Measurements from ENCODE around the gene SLF2.

The SLF2 gene

DNA sequence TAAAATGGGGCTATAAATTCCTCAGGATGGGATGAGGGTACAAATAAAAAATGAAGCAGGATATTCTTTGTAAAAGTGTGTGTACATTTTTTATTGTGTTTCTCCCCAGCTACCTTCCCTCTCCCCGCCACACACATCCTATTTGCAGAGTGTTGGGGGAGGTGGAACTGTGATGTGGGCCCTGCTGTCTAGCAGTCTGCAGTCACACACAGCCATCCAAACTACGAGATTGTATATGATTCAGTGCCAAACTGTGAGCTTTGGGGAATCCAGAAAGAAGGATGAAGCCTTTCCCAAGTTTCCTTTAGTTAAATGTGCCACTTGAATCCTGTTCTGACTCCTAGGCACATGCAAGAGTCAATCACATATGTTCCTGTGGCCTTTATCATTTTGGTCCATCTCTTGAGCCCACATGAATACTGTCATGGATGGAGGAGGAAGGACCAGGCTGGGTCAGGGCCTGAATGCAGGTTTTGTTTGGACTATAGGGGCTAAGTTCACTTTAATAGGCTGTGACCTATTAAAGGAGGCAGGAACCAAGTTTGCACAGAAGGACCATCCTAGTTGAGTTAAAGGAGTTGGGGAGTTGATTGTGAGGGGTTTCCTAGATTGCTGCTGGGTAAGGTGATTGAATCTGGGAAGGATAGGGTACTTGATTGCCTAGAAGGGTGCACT, 55.4 kb downstream of the SLF2 start:
- Mint-ChIP-seq H3K27ac (peak overlapping the region in 2 of 3 experiments; percentile 19 to 48), H3K9me3 (no peaks in the 10 kb centered on the region), H3K36me3 (ENCODE audit: low read depth) (peaks cover 4% of the 10 kb centered on the region), H3K4me1 (peaks cover 25% of the 10 kb centered on the region), H3K4me3 (peak overlapping the region; percentile 77 to 86 (median 84)), H3K27me3 (ENCODE audit: low read depth) (no peaks in the 10 kb centered on the region)
- TF ChIP-seq, protein P1, sequence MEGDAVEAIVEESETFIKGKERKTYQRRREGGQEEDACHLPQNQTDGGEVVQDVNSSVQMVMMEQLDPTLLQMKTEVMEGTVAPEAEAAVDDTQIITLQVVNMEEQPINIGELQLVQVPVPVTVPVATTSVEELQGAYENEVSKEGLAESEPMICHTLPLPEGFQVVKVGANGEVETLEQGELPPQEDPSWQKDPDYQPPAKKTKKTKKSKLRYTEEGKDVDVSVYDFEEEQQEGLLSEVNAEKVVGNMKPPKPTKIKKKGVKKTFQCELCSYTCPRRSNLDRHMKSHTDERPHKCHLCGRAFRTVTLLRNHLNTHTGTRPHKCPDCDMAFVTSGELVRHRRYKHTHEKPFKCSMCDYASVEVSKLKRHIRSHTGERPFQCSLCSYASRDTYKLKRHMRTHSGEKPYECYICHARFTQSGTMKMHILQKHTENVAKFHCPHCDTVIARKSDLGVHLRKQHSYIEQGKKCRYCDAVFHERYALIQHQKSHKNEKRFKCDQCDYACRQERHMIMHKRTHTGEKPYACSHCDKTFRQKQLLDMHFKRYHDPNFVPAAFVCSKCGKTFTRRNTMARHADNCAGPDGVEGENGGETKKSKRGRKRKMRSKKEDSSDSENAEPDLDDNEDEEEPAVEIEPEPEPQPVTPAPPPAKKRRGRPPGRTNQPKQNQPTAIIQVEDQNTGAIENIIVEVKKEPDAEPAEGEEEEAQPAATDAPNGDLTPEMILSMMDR (IDR thresholded peaks at IDR 0.05; ENCODE audit: unreplicated experiment in 3 of 3) = no peak

DNA sequence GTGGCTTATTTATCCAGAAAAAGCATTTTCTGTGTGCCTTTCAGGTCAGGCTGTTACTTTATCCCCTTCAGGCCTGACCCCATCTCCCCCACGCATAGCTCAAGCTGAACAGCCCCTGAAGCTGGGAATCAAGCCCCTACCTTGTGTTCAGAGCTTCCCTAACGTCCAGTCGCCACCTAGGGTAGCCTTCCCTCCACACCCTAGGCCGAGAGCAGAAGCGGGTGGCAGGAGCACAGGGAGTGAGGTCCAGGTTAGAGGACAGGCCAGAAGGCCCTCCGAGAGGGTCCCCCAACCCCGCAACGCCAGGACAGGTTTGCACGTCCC, 56.1 kb downstream of the SLF2 start:
- Mint-ChIP-seq H3K27me3 (ENCODE audit: low read depth) (no peaks in the 10 kb centered on the region), H3K4me1 (peaks cover 25% of the 10 kb centered on the region), H3K9me3 (no peaks in the 10 kb centered on the region), H3K36me3 (ENCODE audit: low read depth) (peaks cover 8% of the 10 kb centered on the region), H3K4me3 (peak overlapping the region; percentile 77 to 86 (median 84)), H3K27ac (peak overlapping the region in 2 of 3 experiments; percentile 48 to 70)
- TF ChIP-seq, protein P1 (IDR thresholded peaks at IDR 0.05; ENCODE audit: unreplicated experiment in 3 of 3) = no peak

DNA sequence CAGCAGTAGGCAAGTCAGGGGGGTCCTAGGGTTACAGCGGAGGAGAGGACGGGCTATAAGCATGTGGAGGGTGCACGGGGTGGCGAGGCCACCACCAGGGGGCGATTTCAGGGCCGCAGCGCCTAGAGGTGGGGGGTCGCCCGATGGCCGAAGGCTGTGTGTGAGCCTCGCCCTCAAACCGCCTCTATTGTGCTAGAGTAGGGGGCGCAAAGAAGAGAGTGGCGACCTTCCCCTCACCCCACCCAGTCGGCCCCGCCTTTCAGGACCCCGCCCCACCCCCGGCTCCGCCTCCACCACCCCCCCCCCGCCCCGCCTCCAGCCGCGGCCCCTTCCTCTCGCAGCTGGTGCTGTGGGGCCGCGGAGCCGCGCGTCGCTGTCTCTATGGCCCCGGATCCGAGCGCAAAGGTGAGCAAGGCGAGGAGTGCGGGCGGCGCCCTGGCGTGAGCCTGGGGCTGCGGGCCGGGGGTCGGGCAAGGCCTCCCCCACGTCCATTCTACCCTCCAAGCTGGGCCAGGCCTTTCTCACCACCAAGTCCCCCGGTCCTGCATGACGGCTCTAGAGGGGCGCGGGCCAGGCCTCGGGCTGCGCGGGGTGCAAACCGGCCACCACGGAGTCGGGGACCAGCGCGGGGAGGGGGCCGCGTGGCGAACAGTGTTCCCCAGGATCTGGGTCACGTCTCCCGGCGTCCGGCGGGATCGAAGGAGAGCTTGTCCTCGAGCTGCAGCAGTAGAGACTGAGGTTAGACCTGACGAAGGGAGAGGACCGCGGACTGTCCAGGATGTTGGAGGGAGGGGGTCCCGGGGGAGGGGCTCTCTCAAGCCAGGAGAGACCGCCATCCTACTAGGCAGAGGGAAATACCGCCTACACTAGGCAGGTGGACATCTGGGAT, 56.7 kb downstream of the SLF2 start, which contains the start of gene SEMA4G:
Gene SEMA4G, plus strand, starts transcription at position 318 of the 889 bp plus-strand sequence. CDS start 3,409 bp downstream, outside the sequence.
- Mint-ChIP-seq H3K4me1 (peaks cover 25% of the 10 kb centered on the region), H3K4me3 (peak within 1 kb of the TSS; percentile 84 to 88 (median 86))

DNA sequence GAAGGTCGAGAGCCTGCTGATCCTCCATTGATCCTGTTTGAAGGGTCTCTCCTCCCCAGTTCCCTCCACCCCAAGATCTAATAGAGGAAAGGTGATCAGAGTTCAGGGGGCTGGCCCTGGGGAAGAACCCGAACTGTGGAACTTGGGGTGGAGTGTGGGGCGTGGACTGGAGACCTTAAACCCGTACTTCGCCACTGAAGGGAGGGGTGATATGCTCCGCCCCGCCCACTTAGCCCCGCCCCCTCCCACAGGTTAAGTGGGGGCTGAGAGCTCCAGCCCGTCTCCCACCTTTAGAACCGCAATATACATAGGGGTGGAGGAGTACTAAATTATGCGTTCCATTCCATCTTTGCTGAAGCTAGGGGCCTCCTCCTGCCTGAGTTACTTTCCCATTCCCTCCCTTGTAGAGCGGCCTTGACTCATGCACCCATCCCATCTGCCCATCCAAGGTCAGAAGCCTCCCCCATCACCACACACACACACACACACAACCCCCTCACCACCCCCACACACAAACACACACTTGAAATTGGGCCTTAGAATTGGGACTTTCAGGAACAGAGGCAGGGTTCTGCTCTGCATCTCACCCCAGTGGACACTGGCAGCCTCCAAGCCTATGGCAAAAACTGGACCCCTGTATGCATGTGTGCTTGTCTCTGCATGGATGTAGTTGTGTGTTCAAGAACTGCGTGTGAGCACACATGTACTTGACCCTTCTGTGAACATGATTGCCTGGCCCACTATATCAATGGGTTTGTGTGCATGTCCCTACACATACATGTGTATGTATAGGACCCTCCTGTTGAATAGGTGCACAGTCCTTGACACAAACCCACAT, 57.5 kb downstream of the SLF2 start:
- TF ChIP-seq, protein P1 (IDR thresholded peaks at IDR 0.05; ENCODE audit: unreplicated experiment in 3 of 3) = no peak
- peak overlapping the region; percentile 20 to 90 (median 48) for H3K27ac Mint-ChIP-seq
- peaks cover 8% of the 10 kb centered on the region for H3K36me3 Mint-ChIP-seq (ENCODE audit: low read depth)
- H3K27me3 Mint-ChIP-seq (ENCODE audit: low read depth) = no peaks in the 10 kb centered on the region
- peak overlapping the region; percentile 84 to 88 (median 86) for H3K4me3 Mint-ChIP-seq
- peaks cover 25% of the 10 kb centered on the region for H3K4me1 Mint-ChIP-seq
- no peaks in the 10 kb centered on the region for H3K9me3 Mint-ChIP-seq

More for the DNA sequence above, 56.7 kb downstream of the SLF2 start, which contains the start of gene SEMA4G:
- H3K27ac Mint-ChIP-seq = peak within 1 kb of the TSS; percentile 20 to 90 (median 70)
- H3K27me3 Mint-ChIP-seq (ENCODE audit: low read depth) = no peaks in the 10 kb centered on the region
- no peaks in the 10 kb centered on the region for H3K9me3 Mint-ChIP-seq
- H3K36me3 Mint-ChIP-seq (ENCODE audit: low read depth) = peaks cover 8% of the 10 kb centered on the region
- TF ChIP-seq, protein P1 (IDR thresholded peaks at IDR 0.05; ENCODE audit: unreplicated experiment in 3 of 3) = peak; percentile 67 to 77 (median 72)

DNA sequence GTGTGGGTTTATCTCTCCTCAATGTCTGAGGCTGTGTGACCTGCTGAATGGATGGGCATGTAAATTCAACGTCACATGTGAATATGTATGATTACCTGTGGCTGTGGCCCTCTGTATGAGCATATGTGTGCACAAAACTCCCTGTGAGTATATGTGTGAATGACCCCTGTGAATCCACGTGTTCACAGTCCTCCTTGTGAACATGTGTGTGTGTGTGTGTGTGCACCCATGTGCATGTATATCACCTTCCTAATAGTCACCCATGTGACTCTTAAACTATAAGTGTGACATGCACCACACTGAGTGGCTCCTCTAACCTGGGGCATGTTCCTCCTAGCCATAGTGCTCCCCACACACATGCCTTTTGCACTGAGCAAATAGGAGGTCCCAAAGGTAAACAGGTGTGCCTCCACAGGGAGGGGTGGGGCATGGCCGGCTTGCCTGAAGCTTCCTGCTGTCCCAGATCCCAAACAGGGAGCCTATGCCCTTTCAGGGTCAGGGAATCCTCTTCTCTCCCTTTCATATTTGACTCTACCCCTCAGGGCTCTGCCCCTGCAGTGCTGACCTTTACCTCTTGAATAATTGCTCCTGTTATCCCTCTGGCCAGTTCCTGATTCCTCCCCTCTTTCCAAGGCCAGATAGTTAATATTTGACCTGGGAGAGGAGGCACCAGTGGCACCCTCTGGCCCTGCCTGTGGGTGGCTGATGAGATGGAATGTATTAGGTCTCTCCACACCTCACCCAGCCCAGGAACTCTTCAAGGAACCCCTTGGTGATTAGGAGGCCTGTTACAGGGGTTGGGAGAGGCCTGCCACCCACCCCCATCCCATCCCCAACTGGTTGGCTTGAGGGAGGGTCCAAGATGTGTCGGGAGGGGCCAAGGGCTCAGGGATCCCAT, 58.4 kb downstream of the SLF2 start:
- H3K9me3 Mint-ChIP-seq = no peaks in the 10 kb centered on the region
- H3K4me1 Mint-ChIP-seq = peaks cover 25% of the 10 kb centered on the region

More for the DNA sequence above, 58.4 kb downstream of the SLF2 start:
- TF ChIP-seq, protein P1 (IDR thresholded peaks at IDR 0.05; ENCODE audit: unreplicated experiment in 3 of 3) = no peak
- no peaks in the 10 kb centered on the region for H3K27me3 Mint-ChIP-seq (ENCODE audit: low read depth)
- peak overlapping the region; percentile 84 to 88 (median 86) for H3K4me3 Mint-ChIP-seq
- H3K27ac Mint-ChIP-seq = peak overlapping the region; percentile 20 to 90 (median 54)
- peaks cover 8% of the 10 kb centered on the region for H3K36me3 Mint-ChIP-seq (ENCODE audit: low read depth)
